ENCODE results near the gene TAOK1.
A peak's percentile ranks its signal among the peaks of the same experiment; 100 is the strongest.

The TAOK1 gene

GRCh38 chr17:29357232-29357631, 32.9 kb upstream of the TAOK1 start:
- H3K27ac ChIP-seq (ENCODE audit: low read depth, low read length), result no peak overlapping the region
- no peak overlapping the region for H3K4me3 ChIP-seq (ENCODE audit: low read depth, low read length)
- no peaks in the 10 kb centered on the region for H3K36me3 ChIP-seq (ENCODE audit: control insufficient read depth, insufficient read depth, low read length)
- no peaks in the 10 kb centered on the region for H3K9me3 ChIP-seq (ENCODE audit: control insufficient read depth, insufficient read depth, low read depth, low read length)
- no peaks in the 10 kb centered on the region for H3K27me3 ChIP-seq (ENCODE audit: control insufficient read depth, insufficient read depth, low read length)
- H3K9ac ChIP-seq (ENCODE audit: low read length), result no peak overlapping the region
- no peaks in the 10 kb centered on the region for H3K4me1 ChIP-seq (ENCODE audit: control insufficient read depth, insufficient read depth, low read length)

GRCh38 chr17:29357821-29358232, 32.3 kb upstream of the TAOK1 start:
- Histone ChIP-seq H3K36me3 (ENCODE audit: control insufficient read depth, insufficient read depth, low read length) (no peaks in the 10 kb centered on the region), H3K27me3 (ENCODE audit: control insufficient read depth, insufficient read depth, low read length) (no peaks in the 10 kb centered on the region), H3K4me1 (ENCODE audit: control insufficient read depth, insufficient read depth, low read length) (no peaks in the 10 kb centered on the region), H3K9me3 (ENCODE audit: control insufficient read depth, insufficient read depth, low read depth, low read length) (no peaks in the 10 kb centered on the region), H3K27ac (ENCODE audit: low read depth, low read length) (no peak overlapping the region), H3K4me3 (ENCODE audit: low read depth, low read length) (no peak overlapping the region), H3K9ac (ENCODE audit: low read length) (no peak overlapping the region)

GRCh38 chr17:29358416-29358815, 31.7 kb upstream of the TAOK1 start:
- H3K4me1 ChIP-seq (ENCODE audit: control insufficient read depth, insufficient read depth, low read length), result no peaks in the 10 kb centered on the region
- no peak overlapping the region for H3K27ac ChIP-seq (ENCODE audit: low read depth, low read length)
- no peaks in the 10 kb centered on the region for H3K9me3 ChIP-seq (ENCODE audit: control insufficient read depth, insufficient read depth, low read depth, low read length)
- no peaks in the 10 kb centered on the region for H3K27me3 ChIP-seq (ENCODE audit: control insufficient read depth, insufficient read depth, low read length)
- H3K9ac ChIP-seq (ENCODE audit: low read length), result no peak overlapping the region
- no peaks in the 10 kb centered on the region for H3K36me3 ChIP-seq (ENCODE audit: control insufficient read depth, insufficient read depth, low read length)
- H3K4me3 ChIP-seq (ENCODE audit: low read depth, low read length), result no peak overlapping the region

GRCh38 chr17:29359777-29360176, 30.4 kb upstream of the TAOK1 start:
- Histone ChIP-seq H3K9ac (ENCODE audit: low read length) (no peak overlapping the region), H3K4me3 (ENCODE audit: low read depth, low read length) (no peak overlapping the region), H3K27ac (ENCODE audit: low read depth, low read length) (no peak overlapping the region), H3K36me3 (ENCODE audit: control insufficient read depth, insufficient read depth, low read length) (no peaks in the 10 kb centered on the region), H3K9me3 (ENCODE audit: control insufficient read depth, insufficient read depth, low read depth, low read length) (no peaks in the 10 kb centered on the region), H3K27me3 (ENCODE audit: control insufficient read depth, insufficient read depth, low read length) (no peaks in the 10 kb centered on the region), H3K4me1 (ENCODE audit: control insufficient read depth, insufficient read depth, low read length) (no peaks in the 10 kb centered on the region)

- Histone ChIP-seq H3K9me3 (ENCODE audit: control insufficient read depth, insufficient read depth, low read depth, low read length) (no peaks in the 10 kb centered on the region), H3K27ac (ENCODE audit: low read depth, low read length) (no peak overlapping the region), H3K36me3 (ENCODE audit: control insufficient read depth, insufficient read depth, low read length) (no peaks in the 10 kb centered on the region), H3K4me1 (ENCODE audit: control insufficient read depth, insufficient read depth, low read length) (0 out of 2 replicates have a peak, but pooled peaks cover 2% of the 10 kb centered on the region), H3K4me3 (ENCODE audit: low read depth, low read length) (no peak overlapping the region), H3K9ac (ENCODE audit: low read length) (no peak overlapping the region), H3K27me3 (ENCODE audit: control insufficient read depth, insufficient read depth, low read length) (no peaks in the 10 kb centered on the region)
Observed at GRCh38 chr17:29363716-29364115, 26.4 kb upstream of the TAOK1 start.

- Histone ChIP-seq H3K27me3 (ENCODE audit: control insufficient read depth, insufficient read depth, low read length) (no peaks in the 10 kb centered on the region), H3K27ac (ENCODE audit: low read depth, low read length) (no peak overlapping the region), H3K9ac (ENCODE audit: low read length) (no peak overlapping the region), H3K9me3 (ENCODE audit: control insufficient read depth, insufficient read depth, low read depth, low read length) (no peaks in the 10 kb centered on the region), H3K36me3 (ENCODE audit: control insufficient read depth, insufficient read depth, low read length) (no peaks in the 10 kb centered on the region), H3K4me3 (ENCODE audit: low read depth, low read length) (no peak overlapping the region), H3K4me1 (ENCODE audit: control insufficient read depth, insufficient read depth, low read length) (0 out of 2 replicates have a peak, but pooled peaks cover 8% of the 10 kb centered on the region)
Observed at GRCh38 chr17:29364691-29365090, 25.5 kb upstream of the TAOK1 start.

- no peaks in the 10 kb centered on the region for H3K36me3 ChIP-seq (ENCODE audit: control insufficient read depth, insufficient read depth, low read length)
- 0 out of 2 replicates have a peak, but pooled peaks cover 8% of the 10 kb centered on the region for H3K4me1 ChIP-seq (ENCODE audit: control insufficient read depth, insufficient read depth, low read length)
- no peak overlapping the region for H3K9ac ChIP-seq (ENCODE audit: low read length)
- no peaks in the 10 kb centered on the region for H3K27me3 ChIP-seq (ENCODE audit: control insufficient read depth, insufficient read depth, low read length)
- H3K4me3 ChIP-seq (ENCODE audit: low read depth, low read length), result no peak overlapping the region
- H3K9me3 ChIP-seq (ENCODE audit: control insufficient read depth, insufficient read depth, low read depth, low read length), result no peaks in the 10 kb centered on the region
- H3K27ac ChIP-seq (ENCODE audit: low read depth, low read length), result no peak overlapping the region
Observed at GRCh38 chr17:29368161-29368560, 22.0 kb upstream of the TAOK1 start.

GRCh38 chr17:29368926-29369325, 21.2 kb upstream of the TAOK1 start:
- Histone ChIP-seq H3K27me3 (ENCODE audit: control insufficient read depth, insufficient read depth, low read length) (no peaks in the 10 kb centered on the region), H3K9ac (ENCODE audit: low read length) (no peak overlapping the region), H3K27ac (ENCODE audit: low read depth, low read length) (no peak overlapping the region), H3K4me3 (ENCODE audit: low read depth, low read length) (no peak overlapping the region), H3K9me3 (ENCODE audit: control insufficient read depth, insufficient read depth, low read depth, low read length) (no peaks in the 10 kb centered on the region), H3K36me3 (ENCODE audit: control insufficient read depth, insufficient read depth, low read length) (no peaks in the 10 kb centered on the region), H3K4me1 (ENCODE audit: control insufficient read depth, insufficient read depth, low read length) (0 out of 2 replicates have a peak, but pooled peaks cover 8% of the 10 kb centered on the region)

GRCh38 chr17:29369831-29370735, 20.1 kb upstream of the TAOK1 start:
- no peak overlapping the region for H3K9ac ChIP-seq (ENCODE audit: low read length)
- H3K9me3 ChIP-seq (ENCODE audit: control insufficient read depth, insufficient read depth, low read depth, low read length), result no peaks in the 10 kb centered on the region
- peak overlapping the region; percentile 38 for H3K4me3 ChIP-seq (ENCODE audit: low read depth, low read length)
- no peaks in the 10 kb centered on the region for H3K36me3 ChIP-seq (ENCODE audit: control insufficient read depth, insufficient read depth, low read length)
- no peaks in the 10 kb centered on the region for H3K27me3 ChIP-seq (ENCODE audit: control insufficient read depth, insufficient read depth, low read length)
- H3K27ac ChIP-seq (ENCODE audit: low read depth, low read length), result no peak overlapping the region
- peaks cover 13% of the 10 kb centered on the region for H3K4me1 ChIP-seq (ENCODE audit: control insufficient read depth, insufficient read depth, low read length)

- Histone ChIP-seq H3K4me1 (ENCODE audit: control insufficient read depth, insufficient read depth, low read length) (peaks cover 18% of the 10 kb centered on the region), H3K9ac (ENCODE audit: low read length) (no peak overlapping the region), H3K4me3 (ENCODE audit: low read depth, low read length) (no peak overlapping the region), H3K9me3 (ENCODE audit: control insufficient read depth, insufficient read depth, low read depth, low read length) (no peaks in the 10 kb centered on the region), H3K27ac (ENCODE audit: low read depth, low read length) (no peak overlapping the region), H3K36me3 (ENCODE audit: control insufficient read depth, insufficient read depth, low read length) (no peaks in the 10 kb centered on the region), H3K27me3 (ENCODE audit: control insufficient read depth, insufficient read depth, low read length) (no peaks in the 10 kb centered on the region)
Observed at GRCh38 chr17:29376667-29377270, 13.4 kb upstream of the TAOK1 start.

- Histone ChIP-seq H3K36me3 (ENCODE audit: control insufficient read depth, insufficient read depth, low read length) (no peaks in the 10 kb centered on the region), H3K27me3 (ENCODE audit: control insufficient read depth, insufficient read depth, low read length) (no peaks in the 10 kb centered on the region), H3K4me3 (ENCODE audit: low read depth, low read length) (no peak overlapping the region), H3K9me3 (ENCODE audit: control insufficient read depth, insufficient read depth, low read depth, low read length) (no peaks in the 10 kb centered on the region), H3K9ac (ENCODE audit: low read length) (no peak overlapping the region), H3K4me1 (ENCODE audit: control insufficient read depth, insufficient read depth, low read length) (peaks cover 18% of the 10 kb centered on the region), H3K27ac (ENCODE audit: low read depth, low read length) (no peak overlapping the region)
Observed at GRCh38 chr17:29378500-29378899, 11.7 kb upstream of the TAOK1 start.

Data from HUES6 (cell line).